Heart left ventricle (tissue), 16 donors: ENCODE measurements around the gene ITIH5. TPM values are rescaled to one million over a fixed set of nuclear protein-coding genes. Genes with fewer than 3 reads are reported as not detected.

ENCODE experiments used
- ATAC-seq, 4 donors: fragments of 200-7000 bp; cut with Tn5 transposase; one replicate each; pipeline ENCODE4 v1.9.1; 2020 to 2022; ENCODE audit warnings: moderate library complexity in 4 of 4, mild to moderate bottlenecking in 3 of 4, moderate number of reproducible peaks in 1 of 4
- DNase-seq, 5 donors: peaks; one replicate each; pipeline ENCODE4 v3.0.0-alpha.2; 2020
- H3K27ac ChIP-seq, 12 donors: fragments of 200-600 bp; sonication (generic) in 4 of 12; one replicate each; pipeline versions ENCODE4 v1.5.0 to v1.8.0; 2016 to 2022; ENCODE audit warnings: mild to moderate bottlenecking in 2 of 12
- H3K27me3 ChIP-seq, 9 donors: fragments of 200-600 bp; sonication (generic) in 2 of 9; one replicate each; pipeline versions ENCODE4 v1.5.1 to v1.8.0; 2016 to 2022; ENCODE audit warnings: mild to moderate bottlenecking in 3 of 9
- H3K36me3 ChIP-seq, 9 donors: fragments of 200-600 bp; sonication (generic) in 2 of 9; one replicate each; pipeline versions ENCODE4 v1.5.0 to v1.8.0; 2018 to 2022; ENCODE audit warnings: mild to moderate bottlenecking in 2 of 9
- H3K4me1 ChIP-seq, 12 donors: fragments of 200-600 bp; sonication (generic) in 4 of 12; one replicate each; pipeline versions ENCODE4 v1.5.0 to v1.8.0; 2016 to 2022; ENCODE audit warnings: mild to moderate bottlenecking in 3 of 12
- H3K4me3 ChIP-seq, 12 donors: fragments of 200-600 bp; sonication (generic) in 4 of 12; one replicate each; pipeline versions ENCODE4 v1.5.0 to v1.8.0; 2017 to 2022; ENCODE audit warnings: mild to moderate bottlenecking in 9 of 12, moderate library complexity in 4 of 12
- H3K9me3 ChIP-seq, 12 donors: fragments of 200-600 bp; sonication (generic) in 4 of 12; one replicate each; pipeline versions ENCODE4 v1.5.0 to v1.8.0; 2016 to 2022; ENCODE audit warnings: mild to moderate bottlenecking in 1 of 12
- CTCF ChIP-seq, 12 donors: fragments of 200-600 bp; sonication (generic) in 4 of 12; IDR thresholded peaks; one replicate each; pipeline versions ENCODE4 v1.5.0 to v1.8.0; 2018 to 2022; ENCODE audit warnings: antibody characterized with exemption in 12 of 12, mild to moderate bottlenecking in 5 of 12
- POLR2A ChIP-seq, 2 donors: fragments of 450-650 bp; IDR thresholded peaks; one replicate each; pipeline ENCODE4 v1.6.1; 2017; ENCODE audit warnings: antibody characterized with exemption in 2 of 2, mild to moderate bottlenecking in 2 of 2, moderate library complexity in 2 of 2
- WGBS, 4 donors: extraction: QIAGEN DNeasy Blood & Tissue Kit in 2 of 4; methylation state at CpG; one replicate each; pipeline versions ENCODE4 v1.1.5 to v1.1.7; 2013 to 2018; 5-methylcytosine and 5-hydroxymethylcytosine counted together
- intact Hi-C, 10 donors: fragments of 100-400 bp; cut with DNase I; formaldehyde crosslinking; loops; one replicate each; pipeline versions ENCODE4 v1.11.1 to v1.14.2; 2022
- polyA plus RNA-seq, 2 donors: library from polyadenylated mRNA; stranded (reverse); fragments of 200-250 nt; gene quantifications; one replicate each; pipeline ENCODE4 v1.2.3, GENCODE V29; 2013
- total RNA-seq, 9 donors: library from RNA; depleted of rRNA in 2 of 9; stranded (reverse); fragments of >200 nt in 2 of 9; fragmentation: NEBNext Ultra II Directional in 3 of 9; extraction: Animal tissue kit (Norgen Biotek cat#: 25700) in 3 of 9; gene quantifications; one replicate each; pipeline versions ENCODE4 v1.1.0 to v1.2.4, GENCODE V29; 2016 to 2023
- donor health status: ischemic (EF 13 %, LVEDD 7.1; RV severe dilation, severe dysfunction).
- donor health status: healthy with polysubstance abuse.
- donor health status: DM: no; HTN: yes; CAD: no.
- donor health status: DM: no; HTN: no; CAD: no.
- donor health status: ischemic (EF 25% LVEDD 6.9; RV normal size, moderate dysfunction).
- donor health status: ischemic (EF 25% LVEDD 5.7; RV mildly dilated, moderate dysfunction).
- donor health status: healthy.
- donor health status: DM: yes; HTN: yes; CAD: no.
- donor health status: ischemic (EF 35%, LVEDD 5.7; RV mildly dilated, moderate dysfunction).
- donor health status: nonischemic (EF 11% LVEDD 7.7; RV severe dilation, severe dysfunction).
- donor health status: DM: yes; HTN: yes; CAD: no.
- donor health status: PGD.
- donor health status: ischemic (EF 29% LVEDD 5.4; RV normal size, mild dysfunction).
- donor health status: nonischemic (EF 23%, LVEDD 6.1; RV moderate dilation, normal function).

Gene ITIH5
- total and polyA plus RNA-seq, 11 donors, result 2.7 to 20.4 (median 7.1) TPM

- H3K27ac ChIP-seq, result no peak overlapping the region
- intact Hi-C loops, result no loop called here
- peaks cover 0 to 16% (median 0%) of the 10 kb centered on the region in 9 donors for H3K27me3 ChIP-seq
- WGBS, 4 donors, result 68 to 79% (median 75%) methylated on average over 3 of the region's 3 CpGs
- H3K36me3 ChIP-seq, result no peaks in the 10 kb centered on the region
- no peak overlapping the region for H3K4me3 ChIP-seq
- DNase-seq (no peak), ATAC-seq (no peak)
- H3K9me3 ChIP-seq, result no peaks in the 10 kb centered on the region
- TF ChIP-seq CTCF (IDR thresholded peaks at IDR 0.05) (no peak), POLR2A (IDR thresholded peaks at IDR 0.05) (no peak)
- no peaks in the 10 kb centered on the region for H3K4me1 ChIP-seq
Measured at GRCh38 chr10:7705341-7705740, 38.6 kb upstream of the ITIH5 start.

- no peak for DNase-seq
- 77 to 92% (median 91%) methylated on average over 8 of the region's 8 CpGs for WGBS, 4 donors
- Histone ChIP-seq H3K4me3 (no peak overlapping the region), H3K9me3 (no peaks in the 10 kb centered on the region), H3K27ac (no peak overlapping the region), H3K27me3 (peaks cover 0 to 16% (median 0%) of the 10 kb centered on the region in 9 donors), H3K36me3 (no peaks in the 10 kb centered on the region), H3K4me1 (no peaks in the 10 kb centered on the region)
- no peak for ATAC-seq
- intact Hi-C loops, result no loop called here
- no peak for TF ChIP-seq CTCF (IDR thresholded peaks at IDR 0.05)
Measured at GRCh38 chr10:7704071-7705016, 37.6 kb upstream of the ITIH5 start.

GRCh38 chr10:7703140-7703539 lies 36.4 kb upstream of the ITIH5 start, which contains the start of gene ITIH2:
Gene ITIH2 (plus strand): TSS chr10:7703316. CDS start chr10:7703435, 119 bp downstream.
- ATAC-seq, result no peak
- DNase-seq, result no peak
- H3K4me1 ChIP-seq, result no peaks in the 10 kb centered on the region
- H3K27ac ChIP-seq, result no peak within 1 kb of the TSS
- H3K4me3 ChIP-seq, result no peak within 1 kb of the TSS
- H3K9me3 ChIP-seq, result no peaks in the 10 kb centered on the region
- H3K36me3 ChIP-seq, result no peaks in the 10 kb centered on the region
- WGBS, 4 donors, result 61 to 66% (median 64%) methylated on average over 4 of the region's 4 CpGs
- H3K27me3 ChIP-seq, result peaks cover 0 to 13% (median 0%) of the 10 kb centered on the region in 9 donors
- TF ChIP-seq POLR2A (IDR thresholded peaks at IDR 0.05), result no peak
- no peak for TF ChIP-seq CTCF (IDR thresholded peaks at IDR 0.05)
- intact Hi-C loops, result no loop called here

GRCh38 chr10:7702288-7702812 lies 35.6 kb upstream of the ITIH5 start:
- WGBS, 4 donors, result 78 to 84% (median 82%) methylated on average over 4 of the region's 4 CpGs
- TF ChIP-seq CTCF (IDR thresholded peaks at IDR 0.05) (no peak), POLR2A (IDR thresholded peaks at IDR 0.05) (no peak)

More at GRCh38 chr10:7702288-7702812, 35.6 kb upstream of the ITIH5 start:
- DNase-seq (no peak), ATAC-seq (no peak)
- Histone ChIP-seq H3K4me3 (no peak overlapping the region), H3K4me1 (no peaks in the 10 kb centered on the region), H3K27me3 (peaks cover 0 to 7% (median 0%) of the 10 kb centered on the region in 9 donors), H3K9me3 (no peaks in the 10 kb centered on the region), H3K27ac (no peak overlapping the region), H3K36me3 (no peaks in the 10 kb centered on the region)
- intact Hi-C loops, result no loop called here
